A673 (cell line): ENCODE measurements around the gene CDC20B.

ENCODE experiments used
- EZH2 ChIP-seq: fragments of 200-600 bp; sonication (generic); IDR thresholded peaks from 2 replicates; pipeline ENCODE4 v1.6.1; 2017; ENCODE audit warnings: borderline replicate concordance, low read depth, mild to moderate bottlenecking, mixed read lengths, antibody characterized with exemption, low read length; ENCODE audit not compliant: poor library complexity, severe bottlenecking
- TF ChIP-seq, protein P1 (sequence below): fragments of 300-800, 200-600 bp; sonication (generic); conservative IDR thresholded peaks from 2 replicates; pipeline ENCODE4 v1.5.1; 2017; ENCODE audit warnings: low read depth, mild to moderate bottlenecking, antibody characterized with exemption, low read length, moderate library complexity, mixed read lengths

DNA sequence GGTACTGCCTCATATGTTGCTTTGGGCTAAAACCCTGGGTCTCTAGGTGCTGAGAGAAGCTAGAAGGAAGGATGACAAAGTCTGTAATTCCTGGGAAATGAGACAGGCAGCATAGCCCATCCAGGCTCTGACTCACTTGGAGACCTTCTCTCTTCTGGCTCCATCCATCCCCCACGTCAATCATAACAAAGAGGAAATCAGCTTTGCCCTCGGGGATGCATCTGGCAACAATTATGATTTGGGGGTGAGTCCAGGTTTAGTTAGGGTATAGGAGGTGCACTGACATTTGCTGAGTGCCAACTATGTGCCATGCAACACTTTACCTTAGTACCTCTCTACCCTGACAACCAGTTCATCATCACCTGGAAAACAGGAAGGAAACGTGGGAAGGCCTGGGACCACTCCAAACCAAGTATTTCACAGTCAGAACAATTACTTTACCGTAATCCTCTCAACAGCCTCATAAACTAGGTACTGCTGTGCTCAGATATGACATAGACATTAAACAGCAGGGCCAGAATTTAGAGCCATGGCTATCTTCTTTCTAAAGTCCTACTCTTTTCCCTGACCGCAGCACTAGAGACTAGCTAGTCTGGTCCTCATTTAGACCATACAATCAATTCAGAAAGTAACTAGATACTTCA is 109.6 kb downstream of the CDC20B start:
- TF ChIP-seq, protein P1, sequence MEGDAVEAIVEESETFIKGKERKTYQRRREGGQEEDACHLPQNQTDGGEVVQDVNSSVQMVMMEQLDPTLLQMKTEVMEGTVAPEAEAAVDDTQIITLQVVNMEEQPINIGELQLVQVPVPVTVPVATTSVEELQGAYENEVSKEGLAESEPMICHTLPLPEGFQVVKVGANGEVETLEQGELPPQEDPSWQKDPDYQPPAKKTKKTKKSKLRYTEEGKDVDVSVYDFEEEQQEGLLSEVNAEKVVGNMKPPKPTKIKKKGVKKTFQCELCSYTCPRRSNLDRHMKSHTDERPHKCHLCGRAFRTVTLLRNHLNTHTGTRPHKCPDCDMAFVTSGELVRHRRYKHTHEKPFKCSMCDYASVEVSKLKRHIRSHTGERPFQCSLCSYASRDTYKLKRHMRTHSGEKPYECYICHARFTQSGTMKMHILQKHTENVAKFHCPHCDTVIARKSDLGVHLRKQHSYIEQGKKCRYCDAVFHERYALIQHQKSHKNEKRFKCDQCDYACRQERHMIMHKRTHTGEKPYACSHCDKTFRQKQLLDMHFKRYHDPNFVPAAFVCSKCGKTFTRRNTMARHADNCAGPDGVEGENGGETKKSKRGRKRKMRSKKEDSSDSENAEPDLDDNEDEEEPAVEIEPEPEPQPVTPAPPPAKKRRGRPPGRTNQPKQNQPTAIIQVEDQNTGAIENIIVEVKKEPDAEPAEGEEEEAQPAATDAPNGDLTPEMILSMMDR = no peak
- TF ChIP-seq EZH2 = no peak
